GOT3 (cell line): ENCODE measurements around the gene NT5M.

Experiments
- DNase-seq: peaks from one replicate; lab custom pipeline; 2025; ENCODE audit warnings: mixed read lengths; lab: John Stamatoyannopoulos, UW

NT5M gene

DNA sequence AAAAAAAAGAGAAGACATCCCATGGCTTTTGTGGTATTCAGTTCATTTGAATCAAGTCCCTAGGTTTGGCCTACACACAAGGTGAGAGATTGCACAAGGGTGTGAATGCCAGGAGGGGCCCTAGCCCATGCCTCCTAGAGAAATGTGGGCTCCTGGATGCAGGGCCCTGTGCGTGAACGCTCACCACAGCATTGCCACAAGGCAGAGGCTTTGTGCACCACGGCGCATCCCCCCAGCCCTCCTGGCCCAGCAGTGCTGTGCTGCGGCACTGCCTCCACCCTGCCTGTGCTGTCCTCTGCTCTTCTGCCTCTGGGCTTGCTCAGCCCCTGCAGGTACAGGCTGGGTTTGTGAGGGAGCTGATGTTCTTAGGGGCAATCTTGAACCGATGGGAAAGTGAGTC is 92.7 kb downstream of the NT5M start:
- DNase-seq, result no peak
